Gastrocnemius medialis (tissue), 4 donors: Measurements from ENCODE around the gene HELZ2.

Experiments used
- POLR2A ChIP-seq, 2 donors: fragments of 450-650 bp; IDR thresholded peaks; one replicate each; pipeline ENCODE4 v1.6.1; 2017; ENCODE audit warnings: antibody characterized with exemption in 2 of 2, mild to moderate bottlenecking in 2 of 2, moderate library complexity in 2 of 2
- TF ChIP-seq, protein P1 (sequence below), 5 experiments: fragments of 450-650 bp in 3 of 5; fragments of 200-600 bp in 2 of 5; sonication (generic) in 2 of 5; IDR thresholded peaks in 4 of 5; conservative IDR thresholded peaks in 1 of 5; 1 replicate in 4 of 5; 2 replicates in 1 of 5; pipeline ENCODE4 v1.5.1; 2016 to 2019; ENCODE audit warnings: antibody characterized with exemption in 5 of 5, mild to moderate bottlenecking in 3 of 5, moderate library complexity in 3 of 5

DNA sequence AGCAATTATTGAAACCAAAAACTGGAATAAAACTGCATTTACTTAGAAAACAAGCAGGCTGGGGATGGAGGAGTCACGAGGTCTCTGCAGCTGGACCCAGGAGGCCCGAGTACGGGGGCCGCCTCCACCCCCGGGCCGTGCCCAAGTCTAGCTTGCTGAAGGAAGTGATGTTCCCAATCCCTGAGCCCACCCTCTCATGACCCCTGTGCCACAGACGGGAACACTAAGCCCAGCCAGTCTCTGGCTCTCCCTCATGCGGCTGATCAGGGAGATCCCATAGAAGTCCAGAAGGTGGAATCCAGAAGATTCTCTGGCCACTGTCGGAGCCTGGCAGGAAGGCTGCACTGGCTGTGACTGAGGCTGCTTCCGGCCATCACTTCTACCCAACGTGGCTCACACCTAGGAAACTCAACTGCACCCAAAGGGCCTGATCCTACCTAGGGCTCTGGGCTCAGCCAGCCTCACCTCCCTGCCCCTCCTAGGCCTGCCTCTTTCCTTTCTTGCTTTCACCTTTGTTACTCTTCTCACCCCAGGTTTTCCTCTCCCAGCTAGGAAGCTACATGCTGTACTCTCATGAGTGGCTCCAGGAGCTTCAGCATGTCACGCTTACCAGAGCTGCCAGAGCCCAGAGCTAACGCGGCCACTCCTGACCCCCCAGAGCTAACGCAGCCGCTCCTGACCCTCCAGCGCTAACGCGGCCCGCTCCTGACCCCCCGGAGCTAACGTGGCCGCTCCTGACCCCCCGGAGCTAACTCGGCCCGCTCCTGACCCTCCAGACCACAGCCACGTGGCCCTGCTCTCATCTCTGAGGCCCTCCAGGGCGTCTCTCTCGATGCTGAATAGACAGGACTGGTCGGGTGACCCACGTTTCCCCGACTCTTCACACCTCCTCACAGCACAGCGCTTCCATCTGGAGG lies 24.7 kb upstream of the HELZ2 start:
- no peak for TF ChIP-seq POLR2A (IDR thresholded peaks at IDR 0.05)
- TF ChIP-seq, protein P1, sequence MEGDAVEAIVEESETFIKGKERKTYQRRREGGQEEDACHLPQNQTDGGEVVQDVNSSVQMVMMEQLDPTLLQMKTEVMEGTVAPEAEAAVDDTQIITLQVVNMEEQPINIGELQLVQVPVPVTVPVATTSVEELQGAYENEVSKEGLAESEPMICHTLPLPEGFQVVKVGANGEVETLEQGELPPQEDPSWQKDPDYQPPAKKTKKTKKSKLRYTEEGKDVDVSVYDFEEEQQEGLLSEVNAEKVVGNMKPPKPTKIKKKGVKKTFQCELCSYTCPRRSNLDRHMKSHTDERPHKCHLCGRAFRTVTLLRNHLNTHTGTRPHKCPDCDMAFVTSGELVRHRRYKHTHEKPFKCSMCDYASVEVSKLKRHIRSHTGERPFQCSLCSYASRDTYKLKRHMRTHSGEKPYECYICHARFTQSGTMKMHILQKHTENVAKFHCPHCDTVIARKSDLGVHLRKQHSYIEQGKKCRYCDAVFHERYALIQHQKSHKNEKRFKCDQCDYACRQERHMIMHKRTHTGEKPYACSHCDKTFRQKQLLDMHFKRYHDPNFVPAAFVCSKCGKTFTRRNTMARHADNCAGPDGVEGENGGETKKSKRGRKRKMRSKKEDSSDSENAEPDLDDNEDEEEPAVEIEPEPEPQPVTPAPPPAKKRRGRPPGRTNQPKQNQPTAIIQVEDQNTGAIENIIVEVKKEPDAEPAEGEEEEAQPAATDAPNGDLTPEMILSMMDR (IDR thresholded peaks at IDR 0.05 in 4 of 5, conservative IDR thresholded peaks at IDR 0.05 in 1 of 5), result no peak
